Stomach (tissue), 9 donors: Measurements from ENCODE around the gene PTCD3. TPM values are rescaled to one million over a fixed set of nuclear protein-coding genes. Genes with fewer than 3 reads are reported as not detected.

Experiments
- DNase-seq, 2 donors: peaks; one replicate each; pipeline versions ENCODE4 v3.0.0 to v3.0.0-alpha.2; 2013 to 2019
- H3K27ac ChIP-seq, 5 donors: fragments of 200-600 bp in 4 of 5; sonication (generic) in 4 of 5; one replicate each; pipeline ENCODE4 v1.5.1; 2013 to 2019; ENCODE audit warnings: mild to moderate bottlenecking in 1 of 5, moderate library complexity in 1 of 5
- H3K27me3 ChIP-seq, 3 donors: fragments of 200-600 bp; sonication (generic); one replicate each; pipeline ENCODE4 v1.5.1; 2017 to 2019; ENCODE audit warnings: mixed run types in 1 of 3
- H3K36me3 ChIP-seq, 4 donors: fragments of 200-600 bp; sonication (generic); 1 replicate in 3 of 4; 2 replicates in 1 of 4; pipeline ENCODE4 v1.5.1; 2016 to 2019
- H3K4me1 ChIP-seq, 4 donors: fragments of 200-600 bp; sonication (generic); one replicate each; pipeline ENCODE4 v1.5.1; 2016 to 2019
- H3K4me3 ChIP-seq, 4 donors: fragments of 200-600 bp; sonication (generic) in 3 of 4; one replicate each; pipeline ENCODE4 v1.5.1; 2016 to 2019; ENCODE audit warnings: mild to moderate bottlenecking in 1 of 4
- H3K9me3 ChIP-seq, 4 donors: fragments of 200-600 bp; sonication (generic); one replicate each; pipeline ENCODE4 v1.5.1; 2016 to 2019
- CTCF ChIP-seq, 7 experiments: fragments of 450-650 bp in 4 of 7; fragments of 200-600 bp in 3 of 7; sonication (generic) in 3 of 7; IDR thresholded peaks; one replicate each; pipeline ENCODE4 v1.5.1; 2016 to 2019; ENCODE audit warnings: antibody characterized with exemption in 7 of 7, control low read depth in 2 of 7, mild to moderate bottlenecking in 1 of 7
- EP300 ChIP-seq: sonication (generic); formaldehyde crosslinking; IDR thresholded peaks from one replicate; pipeline ENCODE4 v1.6.1; 2017; ENCODE audit warnings: antibody characterized with exemption
- POLR2A ChIP-seq, 4 donors: fragments of 450-650 bp; IDR thresholded peaks; one replicate each; pipeline ENCODE4 v1.6.1; 2016; ENCODE audit warnings: antibody characterized with exemption in 4 of 4, control low read depth in 2 of 4, mild to moderate bottlenecking in 1 of 4, moderate library complexity in 1 of 4
- POLR2AphosphoS5 ChIP-seq, 3 donors: sonication (generic); formaldehyde crosslinking; IDR thresholded peaks; one replicate each; pipeline ENCODE4 v1.6.1; 2016; ENCODE audit warnings: antibody characterized with exemption in 3 of 3
- WGBS, 5 donors: extraction: QIAGEN DNeasy Blood & Tissue Kit in 3 of 5; methylation state at CpG; one replicate each; pipeline versions ENCODE4 v1.1.5 to v1.1.7; 2013 to 2018; 5-methylcytosine and 5-hydroxymethylcytosine counted together
- intact Hi-C: fragments of 100-400 bp; cut with DNase I; formaldehyde crosslinking; loops from one replicate; pipeline ENCODE4 v1.15.1; 2023; ENCODE audit warnings: low total_unique reads
- polyA plus RNA-seq, 3 donors: library from polyadenylated mRNA; stranded (reverse); fragments of 200-250 nt; gene quantifications; one replicate each; pipeline ENCODE4 v1.2.3, GENCODE V29; 2013
- total RNA-seq, 5 donors: library from RNA; depleted of rRNA; stranded (reverse); fragments of >200 nt; gene quantifications; one replicate each; pipeline versions ENCODE4 v1.1.0 to v1.2.3, GENCODE V29; 2014 to 2016
- donor health status: healthy with polysubstance abuse.
- donor health status: Bipolar disorder and iron deficiency.
- donor health status: healthy.

The PTCD3 gene
- total and polyA plus RNA-seq, 8 donors = 9.1 to 158 (median 25.2) TPM

- no peak overlapping the region for H3K4me3 ChIP-seq
- 95 to 97% (median 96%) methylated on average over 13 to 15 of the region's 15 CpGs for WGBS, 5 donors
- H3K27ac ChIP-seq = no peak overlapping the region
- H3K9me3 ChIP-seq = no peaks in the 10 kb centered on the region
- peaks cover 7 to 34% (median 18%) of the 10 kb centered on the region in 4 donors for H3K4me1 ChIP-seq
- peaks cover 14 to 75% (median 58%) of the 10 kb centered on the region in 4 donors for H3K36me3 ChIP-seq
- H3K27me3 ChIP-seq = no peaks in the 10 kb centered on the region
- DNase-seq = no peak
- TF ChIP-seq POLR2A (IDR thresholded peaks at IDR 0.05) (no peak), CTCF (IDR thresholded peaks at IDR 0.05) (no peak), POLR2AphosphoS5 (IDR thresholded peaks at IDR 0.05) (no peak), EP300 (no peak)
- intact Hi-C loops = loop anchor here (5.0 kb wide), 1 partner anchor 188 kb away; the partner anchor contains the start of gene ST3GAL5
Observed at GRCh38 chr2:86074811-86075210, 31.2 kb upstream of the PTCD3 start.

- intact Hi-C loops = loop anchor here (5.0 kb wide), 1 partner anchor 189 kb away; the partner anchor contains the start of gene ST3GAL5
- Histone ChIP-seq H3K4me3 (no peak overlapping the region), H3K9me3 (no peaks in the 10 kb centered on the region), H3K4me1 (peaks cover 7 to 42% (median 24%) of the 10 kb centered on the region in 4 donors), H3K36me3 (peaks cover 18 to 73% (median 60%) of the 10 kb centered on the region in 4 donors), H3K27ac (no peak overlapping the region), H3K27me3 (no peaks in the 10 kb centered on the region)
- TF ChIP-seq CTCF (IDR thresholded peaks at IDR 0.05) = no peak
- TF ChIP-seq POLR2AphosphoS5 (IDR thresholded peaks at IDR 0.05) = no peak
- TF ChIP-seq EP300 = no peak
- no peak for TF ChIP-seq POLR2A (IDR thresholded peaks at IDR 0.05)
- WGBS, 5 donors = 91 to 95% (median 93%) methylated on average over 5 of the region's 5 CpGs
- no peak for DNase-seq
Observed at GRCh38 chr2:86075886-86076285, 30.1 kb upstream of the PTCD3 start.

GRCh38 chr2:86078774-86079545, 27.1 kb upstream of the PTCD3 start:
- H3K4me3 ChIP-seq = no peak overlapping the region
- intact Hi-C loops = loop anchor here (5.0 kb wide), 1 partner anchor 192 kb away; the partner anchor contains the start of gene ST3GAL5
- no peaks in the 10 kb centered on the region for H3K27me3 ChIP-seq
- WGBS, 5 donors = 57 to 66% (median 62%) methylated on average over 7 of the region's 7 CpGs
- H3K9me3 ChIP-seq = no peaks in the 10 kb centered on the region
- peaks cover 0 to 22% (median 10%) of the 10 kb centered on the region in 4 donors for H3K4me1 ChIP-seq
- no peak overlapping the region for H3K27ac ChIP-seq
- peak; percentile 34 to 77 for DNase-seq
- peaks cover 26 to 83% (median 77%) of the 10 kb centered on the region in 4 donors for H3K36me3 ChIP-seq
- TF ChIP-seq POLR2A (IDR thresholded peaks at IDR 0.05) (no peak), POLR2AphosphoS5 (IDR thresholded peaks at IDR 0.05) (no peak), CTCF (IDR thresholded peaks at IDR 0.05) (peak in 4 of 7 experiments; percentile 18 to 59 (median 36))

GRCh38 chr2:86079981-86080911, 25.8 kb upstream of the PTCD3 start:
- 41 to 49% (median 44%) methylated on average over 14 of the region's 14 CpGs for WGBS, 5 donors

More at GRCh38 chr2:86079981-86080911, 25.8 kb upstream of the PTCD3 start:
- Histone ChIP-seq H3K9me3 (no peaks in the 10 kb centered on the region), H3K4me1 (peaks cover 0 to 22% (median 10%) of the 10 kb centered on the region in 4 donors), H3K27ac (peak overlapping the region in 2 of 5 donors; percentile 5 to 18), H3K4me3 (no peak overlapping the region), H3K27me3 (no peaks in the 10 kb centered on the region), H3K36me3 (peaks cover 29 to 75% (median 70%) of the 10 kb centered on the region in 4 donors)
- intact Hi-C loops = loop anchor here (2.0 to 5.0 kb wide), 2 partner anchors 193 to 253 kb away; partner anchors contain the start of gene ST3GAL5
- TF ChIP-seq POLR2A (IDR thresholded peaks at IDR 0.05) = no peak
- TF ChIP-seq POLR2AphosphoS5 (IDR thresholded peaks at IDR 0.05) = peak in 1 of 3 donors; percentile 34
- TF ChIP-seq EP300 = no peak
- TF ChIP-seq CTCF (IDR thresholded peaks at IDR 0.05) = peak in 5 of 7 experiments; percentile 58 to 83 (median 67)
- peak; percentile 86 to 89 for DNase-seq
